Transverse colon (tissue), 4 donors: ENCODE data around the gene FEZF1.

Source experiments
- EP300 ChIP-seq: sonication (generic); formaldehyde crosslinking; IDR thresholded peaks from one replicate; pipeline ENCODE4 v1.6.1; 2017; ENCODE audit warnings: antibody characterized with exemption, low read depth
- POLR2A ChIP-seq: fragments of 450-650 bp; IDR thresholded peaks from one replicate; pipeline ENCODE4 v1.6.1; 2016; ENCODE audit warnings: antibody characterized with exemption, mild to moderate bottlenecking, moderate library complexity
- POLR2AphosphoS5 ChIP-seq, 3 donors: sonication (generic); formaldehyde crosslinking; IDR thresholded peaks; one replicate each; pipeline ENCODE4 v1.6.1; 2016; ENCODE audit warnings: antibody characterized with exemption in 3 of 3
- TF ChIP-seq, protein P1 (sequence below), 5 experiments: fragments of 200-600 bp in 3 of 5; fragments of 450-650 bp in 2 of 5; sonication (generic) in 3 of 5; IDR thresholded peaks; 1 replicate in 2 of 5; 2 replicates in 3 of 5; pipeline ENCODE4 v1.5.1; 2016 to 2017; ENCODE audit warnings: antibody characterized with exemption in 5 of 5, inconsistent platforms in 3 of 5, mild to moderate bottlenecking in 2 of 5, moderate library complexity in 1 of 5

- TF ChIP-seq, protein P1, sequence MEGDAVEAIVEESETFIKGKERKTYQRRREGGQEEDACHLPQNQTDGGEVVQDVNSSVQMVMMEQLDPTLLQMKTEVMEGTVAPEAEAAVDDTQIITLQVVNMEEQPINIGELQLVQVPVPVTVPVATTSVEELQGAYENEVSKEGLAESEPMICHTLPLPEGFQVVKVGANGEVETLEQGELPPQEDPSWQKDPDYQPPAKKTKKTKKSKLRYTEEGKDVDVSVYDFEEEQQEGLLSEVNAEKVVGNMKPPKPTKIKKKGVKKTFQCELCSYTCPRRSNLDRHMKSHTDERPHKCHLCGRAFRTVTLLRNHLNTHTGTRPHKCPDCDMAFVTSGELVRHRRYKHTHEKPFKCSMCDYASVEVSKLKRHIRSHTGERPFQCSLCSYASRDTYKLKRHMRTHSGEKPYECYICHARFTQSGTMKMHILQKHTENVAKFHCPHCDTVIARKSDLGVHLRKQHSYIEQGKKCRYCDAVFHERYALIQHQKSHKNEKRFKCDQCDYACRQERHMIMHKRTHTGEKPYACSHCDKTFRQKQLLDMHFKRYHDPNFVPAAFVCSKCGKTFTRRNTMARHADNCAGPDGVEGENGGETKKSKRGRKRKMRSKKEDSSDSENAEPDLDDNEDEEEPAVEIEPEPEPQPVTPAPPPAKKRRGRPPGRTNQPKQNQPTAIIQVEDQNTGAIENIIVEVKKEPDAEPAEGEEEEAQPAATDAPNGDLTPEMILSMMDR (IDR thresholded peaks at IDR 0.05) = no peak
- TF ChIP-seq POLR2A = no peak
- no peak for TF ChIP-seq EP300
- no peak for TF ChIP-seq POLR2AphosphoS5 (IDR thresholded peaks at IDR 0.05)
Observed at GRCh38 chr7:122352454-122352853, 47.9 kb upstream of the FEZF1 start.
